Measurements from ENCODE around the gene GLRX. TPM values are rescaled to one million over a fixed set of nuclear protein-coding genes. Genes with fewer than 3 reads are reported as not detected.
"Not testable (repeated sequence)": the region's sequence is repeated elsewhere in the genome, so short reads cannot be mapped to it uniquely, and the experiment has no call there.

GLRX gene
- total RNA-seq (ENCODE audit: unreplicated experiment), result 27.5 TPM
- long read RNA-seq, transcript GLRX-201 (3 exons, 1,211 nt), result major isoform, 18 of 20 reads
- long read RNA-seq, partial matches to known transcripts, result 0 of 20 reads
- long read RNA-seq, other reads (novel, unspliced or antisense), result 1 of 20 reads

- H3K36me3 Mint-ChIP-seq (ENCODE audit: low read depth, unreplicated experiment), result no peaks in the 10 kb centered on the region
- DNase-seq (ENCODE audit: low spot score), result peak; percentile 39
- peak within 1 kb of the TSS; percentile 98 for H3K4me3 Mint-ChIP-seq (ENCODE audit: unreplicated experiment)
- TF ChIP-seq CTCF (IDR thresholded peaks at IDR 0.05; ENCODE audit: unreplicated experiment), result no peak
- H3K9me3 Mint-ChIP-seq (ENCODE audit: unreplicated experiment), result no peaks in the 10 kb centered on the region
- H3K27me3 Mint-ChIP-seq (ENCODE audit: unreplicated experiment), result peaks cover 11% of the 10 kb centered on the region
- H3K27ac Mint-ChIP-seq (ENCODE audit: unreplicated experiment), result peak within 1 kb of the TSS; percentile 94
- H3K4me1 Mint-ChIP-seq (ENCODE audit: unreplicated experiment), result peaks cover 53% of the 10 kb centered on the region
Measured at GRCh38 chr5:95822542-95823181, at the start of gene GLRX. Gene GLRX (minus strand): TSS chr5:95822726. CDS start chr5:95822662, 64 bp downstream.

- no peak overlapping the region for H3K27ac Mint-ChIP-seq (ENCODE audit: unreplicated experiment)
- no peak for DNase-seq (ENCODE audit: low spot score)
- no peak overlapping the region for H3K4me3 Mint-ChIP-seq (ENCODE audit: unreplicated experiment)
Measured at GRCh38 chr5:95871146-95871806, 48.8 kb upstream of the GLRX start.

GRCh38 chr5:95870105-95870672 is 47.7 kb upstream of the GLRX start:
- Mint-ChIP-seq H3K9me3 (ENCODE audit: unreplicated experiment) (no peaks in the 10 kb centered on the region), H3K36me3 (ENCODE audit: low read depth, unreplicated experiment) (no peaks in the 10 kb centered on the region), H3K4me3 (ENCODE audit: unreplicated experiment) (no peak overlapping the region), H3K4me1 (ENCODE audit: unreplicated experiment) (peaks cover 14% of the 10 kb centered on the region), H3K27ac (ENCODE audit: unreplicated experiment) (peak overlapping the region; percentile 86), H3K27me3 (ENCODE audit: unreplicated experiment) (no peaks in the 10 kb centered on the region)
- TF ChIP-seq CTCF (IDR thresholded peaks at IDR 0.05; ENCODE audit: unreplicated experiment), result no peak
- DNase-seq (ENCODE audit: low spot score), result no peak

More at GRCh38 chr5:95871146-95871806, 48.8 kb upstream of the GLRX start:
- Mint-ChIP-seq H3K9me3 (ENCODE audit: unreplicated experiment) (no peaks in the 10 kb centered on the region), H3K4me1 (ENCODE audit: unreplicated experiment) (peaks cover 13% of the 10 kb centered on the region), H3K36me3 (ENCODE audit: low read depth, unreplicated experiment) (no peaks in the 10 kb centered on the region), H3K27me3 (ENCODE audit: unreplicated experiment) (no peaks in the 10 kb centered on the region)
- TF ChIP-seq CTCF (IDR thresholded peaks at IDR 0.05; ENCODE audit: unreplicated experiment), result no peak

GRCh38 chr5:95869173-95869855 is 46.8 kb upstream of the GLRX start:
- not testable (repeated sequence) for H3K27ac Mint-ChIP-seq (ENCODE audit: unreplicated experiment); H3K9me3 Mint-ChIP-seq (ENCODE audit: unreplicated experiment); DNase-seq (ENCODE audit: low spot score); H3K36me3 Mint-ChIP-seq (ENCODE audit: low read depth, unreplicated experiment); H3K4me3 Mint-ChIP-seq (ENCODE audit: unreplicated experiment); H3K27me3 Mint-ChIP-seq (ENCODE audit: unreplicated experiment)
- H3K4me1 Mint-ChIP-seq (ENCODE audit: unreplicated experiment), result peaks cover 19% of the 10 kb centered on the region

GRCh38 chr5:95868136-95868535 is 45.6 kb upstream of the GLRX start:
- DNase-seq (ENCODE audit: low spot score), result no peak
- no peaks in the 10 kb centered on the region for H3K9me3 Mint-ChIP-seq (ENCODE audit: unreplicated experiment)
- no peak overlapping the region for H3K4me3 Mint-ChIP-seq (ENCODE audit: unreplicated experiment)
- H3K27ac Mint-ChIP-seq (ENCODE audit: unreplicated experiment), result no peak overlapping the region
- peaks cover 19% of the 10 kb centered on the region for H3K4me1 Mint-ChIP-seq (ENCODE audit: unreplicated experiment)
- TF ChIP-seq CTCF (IDR thresholded peaks at IDR 0.05; ENCODE audit: unreplicated experiment), result no peak
- H3K27me3 Mint-ChIP-seq (ENCODE audit: unreplicated experiment), result no peaks in the 10 kb centered on the region
- H3K36me3 Mint-ChIP-seq (ENCODE audit: low read depth, unreplicated experiment), result no peaks in the 10 kb centered on the region

All from endothelial cell (in vitro differentiated cells).